Skeletal muscle tissue (tissue), 4 donors: ENCODE results near the gene BLMH. TPM values are rescaled to one million over a fixed set of nuclear protein-coding genes. Genes with fewer than 3 reads are reported as not detected.
"Not testable (repeated sequence)": the region's sequence is repeated elsewhere in the genome, so short reads cannot be mapped to it uniquely, and the experiment has no call there.

Source experiments
- H3K27ac ChIP-seq: one replicate; pipeline ENCODE4 v1.7.0; 2013; ENCODE audit warnings: mild to moderate bottlenecking, low read depth, low read length, inconsistent platforms
- H3K27me3 ChIP-seq, 3 donors: one replicate each; pipeline ENCODE4 v1.7.0; 2013; ENCODE audit warnings: low read length in 3 of 3; ENCODE audit not compliant: control insufficient read depth in 3 of 3, insufficient read depth in 3 of 3
- H3K36me3 ChIP-seq, 3 donors: one replicate each; pipeline ENCODE4 v1.7.0; 2013; ENCODE audit warnings: low read length in 3 of 3; ENCODE audit not compliant: control insufficient read depth in 3 of 3, insufficient read depth in 3 of 3
- H3K4me1 ChIP-seq, 3 donors: one replicate each; pipeline ENCODE4 v1.7.0; 2013; ENCODE audit warnings: low read length in 3 of 3, mild to moderate bottlenecking in 3 of 3; ENCODE audit not compliant: control insufficient read depth in 3 of 3, insufficient read depth in 3 of 3
- H3K4me3 ChIP-seq, 3 donors: one replicate each; pipeline ENCODE4 v1.7.0; 2013; ENCODE audit warnings: low read length in 3 of 3
- H3K9ac ChIP-seq, 3 donors: one replicate each; pipeline ENCODE4 v1.7.0; 2013; ENCODE audit warnings: low read length in 3 of 3, mild to moderate bottlenecking in 3 of 3, moderate library complexity in 2 of 3, low read depth in 1 of 3
- H3K9me3 ChIP-seq, 3 donors: one replicate each; pipeline ENCODE4 v1.7.0; 2013; ENCODE audit warnings: low read length in 3 of 3; ENCODE audit not compliant: control insufficient read depth in 3 of 3
- total RNA-seq: library from RNA; depleted of rRNA; stranded (reverse); fragments of >200 nt; gene quantifications from one replicate; pipeline ENCODE4 v1.2.3, GENCODE V29; 2014
- donor health status: Osteomylitis.

Gene BLMH
- total RNA-seq, 1 donor from 2014 or later: 37.1 TPM

- Histone ChIP-seq H3K9ac (peak overlapping the region in 1 of 3 donors; percentile 40), H3K36me3 (no peaks in the 10 kb centered on the region), H3K27me3 (peaks cover 55 to 74% (median 63%) of the 10 kb centered on the region in 3 donors), H3K4me3 (peak overlapping the region in 2 of 3 donors; percentile 59 to 60), H3K9me3 (no peaks in the 10 kb centered on the region), H3K27ac (no peak overlapping the region), H3K4me1 (peaks cover 16 to 18% (median 16%) of the 10 kb centered on the region in 3 donors)
Observed at GRCh38 chr17:30234964-30235363, 56.8 kb downstream of the BLMH start.

- peaks cover 16 to 18% (median 16%) of the 10 kb centered on the region in 3 donors for H3K4me1 ChIP-seq
Observed at GRCh38 chr17:30234296-30234695, 57.4 kb downstream of the BLMH start.

GRCh38 chr17:30232824-30233427 lies 58.8 kb downstream of the BLMH start:
- Histone ChIP-seq H3K27me3 (peaks cover 44 to 62% (median 53%) of the 10 kb centered on the region in 3 donors), H3K9ac (no peak overlapping the region), H3K36me3 (no peaks in the 10 kb centered on the region), H3K27ac (no peak overlapping the region), H3K4me1 (peaks cover 16 to 18% (median 16%) of the 10 kb centered on the region in 3 donors), H3K4me3 (no peak overlapping the region), H3K9me3 (no peaks in the 10 kb centered on the region)

More at GRCh38 chr17:30234296-30234695, 57.4 kb downstream of the BLMH start:
- H3K27me3 ChIP-seq: peaks cover 55 to 68% (median 57%) of the 10 kb centered on the region in 3 donors
- no peaks in the 10 kb centered on the region for H3K36me3 ChIP-seq
- H3K9me3 ChIP-seq: no peaks in the 10 kb centered on the region
- H3K4me3 ChIP-seq: no peak overlapping the region
- no peak overlapping the region for H3K9ac ChIP-seq
- no peak overlapping the region for H3K27ac ChIP-seq

GRCh38 chr17:30232015-30232823 lies 59.5 kb downstream of the BLMH start:
- no peak overlapping the region for H3K4me3 ChIP-seq
- H3K27me3 ChIP-seq: peaks cover 39 to 56% (median 47%) of the 10 kb centered on the region in 3 donors
- no peaks in the 10 kb centered on the region for H3K36me3 ChIP-seq
- H3K9ac ChIP-seq: no peak overlapping the region
- no peak overlapping the region for H3K27ac ChIP-seq
- peaks cover 12 to 14% (median 12%) of the 10 kb centered on the region in 3 donors for H3K4me1 ChIP-seq
- H3K9me3 ChIP-seq: no peaks in the 10 kb centered on the region

- no peak overlapping the region for H3K9ac ChIP-seq
Observed at GRCh38 chr17:30230596-30231125, 61.1 kb downstream of the BLMH start.

GRCh38 chr17:30230009-30230408 lies 61.7 kb downstream of the BLMH start:
- peaks cover 30 to 45% (median 40%) of the 10 kb centered on the region in 3 donors for H3K27me3 ChIP-seq
- not testable (repeated sequence) for H3K9ac ChIP-seq, H3K4me3 ChIP-seq, H3K36me3 ChIP-seq, H3K27ac ChIP-seq, H3K4me1 ChIP-seq, H3K9me3 ChIP-seq

More at GRCh38 chr17:30230596-30231125, 61.1 kb downstream of the BLMH start:
- peaks cover 35 to 51% (median 45%) of the 10 kb centered on the region in 3 donors for H3K27me3 ChIP-seq
- H3K27ac ChIP-seq: no peak overlapping the region
- peaks cover 4 to 6% (median 6%) of the 10 kb centered on the region in 3 donors for H3K4me1 ChIP-seq
- no peaks in the 10 kb centered on the region for H3K36me3 ChIP-seq
- no peak overlapping the region for H3K4me3 ChIP-seq
- H3K9me3 ChIP-seq: no peaks in the 10 kb centered on the region

- H3K9ac ChIP-seq: no peak overlapping the region
- H3K27me3 ChIP-seq: peaks cover 27 to 35% (median 31%) of the 10 kb centered on the region in 3 donors
- H3K9me3 ChIP-seq: no peaks in the 10 kb centered on the region
- H3K4me1 ChIP-seq: no peaks in the 10 kb centered on the region
- no peak overlapping the region for H3K4me3 ChIP-seq
- no peaks in the 10 kb centered on the region for H3K36me3 ChIP-seq
- no peak overlapping the region for H3K27ac ChIP-seq
Observed at GRCh38 chr17:30229012-30229411, 62.7 kb downstream of the BLMH start.

- Histone ChIP-seq H3K36me3 (no peaks in the 10 kb centered on the region), H3K9me3 (no peaks in the 10 kb centered on the region), H3K27ac (no peak overlapping the region), H3K9ac (no peak overlapping the region), H3K4me3 (no peak overlapping the region), H3K27me3 (peaks cover 24 to 28% (median 25%) of the 10 kb centered on the region in 3 donors), H3K4me1 (no peaks in the 10 kb centered on the region)
Observed at GRCh38 chr17:30228011-30228410, 63.7 kb downstream of the BLMH start.

- Histone ChIP-seq H3K36me3 (no peaks in the 10 kb centered on the region), H3K9me3 (no peaks in the 10 kb centered on the region), H3K27ac (no peak overlapping the region), H3K27me3 (peaks cover 17 to 19% (median 19%) of the 10 kb centered on the region in 3 donors), H3K9ac (no peak overlapping the region), H3K4me1 (no peaks in the 10 kb centered on the region), H3K4me3 (no peak overlapping the region)
Observed at GRCh38 chr17:30226878-30227277, 64.9 kb downstream of the BLMH start.
